ENCODE measurements around the gene FOXP1. TPM values are rescaled to one million over a fixed set of nuclear protein-coding genes. Genes with fewer than 3 reads are reported as not detected.

Gene FOXP1
- total and polyA plus RNA-seq, 2 of the 13 experiments (the other 11 are each of a cell fraction or from before 2014, with no cell fraction given) = 40.4 to 59.0 TPM

DNA sequence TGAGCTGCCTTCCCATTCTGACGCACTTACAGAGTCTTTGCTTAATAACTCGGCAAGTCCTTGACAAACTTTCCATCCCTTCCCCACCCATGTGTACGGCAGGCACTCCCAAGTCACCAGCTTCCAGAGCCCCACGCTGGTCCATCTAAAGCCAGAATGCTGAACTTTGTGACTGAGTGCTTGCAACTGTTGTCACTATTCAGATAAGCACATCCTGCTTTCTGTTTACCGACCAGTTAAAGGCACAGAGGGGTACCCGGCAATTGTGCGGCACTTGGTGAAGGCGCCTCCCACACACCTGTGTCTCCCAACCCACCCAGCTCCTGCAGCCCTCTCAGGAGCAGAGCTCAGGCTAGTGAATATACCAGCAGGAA, 430.6 kb downstream of the FOXP1 start (continued):
- TF ChIP-seq GTF2F1 (IDR thresholded peaks at IDR 0.05; ENCODE audit: low read length) = no peak
- no peak for TF ChIP-seq ZNF562 (CRISPR knock-in tag; IDR thresholded peaks at IDR 0.05; ENCODE audit: borderline replicate concordance)
- TF ChIP-seq ZNF782 (CRISPR knock-in tag; IDR thresholded peaks at IDR 0.05; ENCODE audit: borderline replicate concordance) = peak; percentile 67; the same call in 1 of the 2 replicates
- TF ChIP-seq STAG1 (CRISPR knock-in tag; IDR thresholded peaks at IDR 0.05) = peak; percentile 36
- no peak for TF ChIP-seq SMARCC2 (IDR thresholded peaks at IDR 0.05)
- TF ChIP-seq ZNF605 (CRISPR knock-in tag; IDR thresholded peaks at IDR 0.05) = peak; percentile 68; the same call in 1 of the 2 replicates
- TF ChIP-seq, protein P1, sequence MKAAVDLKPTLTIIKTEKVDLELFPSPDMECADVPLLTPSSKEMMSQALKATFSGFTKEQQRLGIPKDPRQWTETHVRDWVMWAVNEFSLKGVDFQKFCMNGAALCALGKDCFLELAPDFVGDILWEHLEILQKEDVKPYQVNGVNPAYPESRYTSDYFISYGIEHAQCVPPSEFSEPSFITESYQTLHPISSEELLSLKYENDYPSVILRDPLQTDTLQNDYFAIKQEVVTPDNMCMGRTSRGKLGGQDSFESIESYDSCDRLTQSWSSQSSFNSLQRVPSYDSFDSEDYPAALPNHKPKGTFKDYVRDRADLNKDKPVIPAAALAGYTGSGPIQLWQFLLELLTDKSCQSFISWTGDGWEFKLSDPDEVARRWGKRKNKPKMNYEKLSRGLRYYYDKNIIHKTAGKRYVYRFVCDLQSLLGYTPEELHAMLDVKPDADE (CRISPR knock-in tag; IDR thresholded peaks at IDR 0.05) = no peak
- TF ChIP-seq, protein P2, sequence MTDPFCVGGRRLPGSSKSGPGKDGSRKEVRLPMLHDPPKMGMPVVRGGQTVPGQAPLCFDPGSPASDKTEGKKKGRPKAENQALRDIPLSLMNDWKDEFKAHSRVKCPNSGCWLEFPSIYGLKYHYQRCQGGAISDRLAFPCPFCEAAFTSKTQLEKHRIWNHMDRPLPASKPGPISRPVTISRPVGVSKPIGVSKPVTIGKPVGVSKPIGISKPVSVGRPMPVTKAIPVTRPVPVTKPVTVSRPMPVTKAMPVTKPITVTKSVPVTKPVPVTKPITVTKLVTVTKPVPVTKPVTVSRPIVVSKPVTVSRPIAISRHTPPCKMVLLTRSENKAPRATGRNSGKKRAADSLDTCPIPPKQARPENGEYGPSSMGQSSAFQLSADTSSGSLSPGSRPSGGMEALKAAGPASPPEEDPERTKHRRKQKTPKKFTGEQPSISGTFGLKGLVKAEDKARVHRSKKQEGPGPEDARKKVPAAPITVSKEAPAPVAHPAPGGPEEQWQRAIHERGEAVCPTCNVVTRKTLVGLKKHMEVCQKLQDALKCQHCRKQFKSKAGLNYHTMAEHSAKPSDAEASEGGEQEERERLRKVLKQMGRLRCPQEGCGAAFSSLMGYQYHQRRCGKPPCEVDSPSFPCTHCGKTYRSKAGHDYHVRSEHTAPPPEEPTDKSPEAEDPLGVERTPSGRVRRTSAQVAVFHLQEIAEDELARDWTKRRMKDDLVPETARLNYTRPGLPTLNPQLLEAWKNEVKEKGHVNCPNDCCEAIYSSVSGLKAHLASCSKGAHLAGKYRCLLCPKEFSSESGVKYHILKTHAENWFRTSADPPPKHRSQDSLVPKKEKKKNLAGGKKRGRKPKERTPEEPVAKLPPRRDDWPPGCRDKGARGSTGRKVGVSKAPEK (CRISPR knock-in tag; IDR thresholded peaks at IDR 0.05; ENCODE audit: borderline replicate concordance) = no peak
- TF ChIP-seq ZNF263 (CRISPR knock-in tag; IDR thresholded peaks at IDR 0.05) = no peak
- TF ChIP-seq, protein P3, sequence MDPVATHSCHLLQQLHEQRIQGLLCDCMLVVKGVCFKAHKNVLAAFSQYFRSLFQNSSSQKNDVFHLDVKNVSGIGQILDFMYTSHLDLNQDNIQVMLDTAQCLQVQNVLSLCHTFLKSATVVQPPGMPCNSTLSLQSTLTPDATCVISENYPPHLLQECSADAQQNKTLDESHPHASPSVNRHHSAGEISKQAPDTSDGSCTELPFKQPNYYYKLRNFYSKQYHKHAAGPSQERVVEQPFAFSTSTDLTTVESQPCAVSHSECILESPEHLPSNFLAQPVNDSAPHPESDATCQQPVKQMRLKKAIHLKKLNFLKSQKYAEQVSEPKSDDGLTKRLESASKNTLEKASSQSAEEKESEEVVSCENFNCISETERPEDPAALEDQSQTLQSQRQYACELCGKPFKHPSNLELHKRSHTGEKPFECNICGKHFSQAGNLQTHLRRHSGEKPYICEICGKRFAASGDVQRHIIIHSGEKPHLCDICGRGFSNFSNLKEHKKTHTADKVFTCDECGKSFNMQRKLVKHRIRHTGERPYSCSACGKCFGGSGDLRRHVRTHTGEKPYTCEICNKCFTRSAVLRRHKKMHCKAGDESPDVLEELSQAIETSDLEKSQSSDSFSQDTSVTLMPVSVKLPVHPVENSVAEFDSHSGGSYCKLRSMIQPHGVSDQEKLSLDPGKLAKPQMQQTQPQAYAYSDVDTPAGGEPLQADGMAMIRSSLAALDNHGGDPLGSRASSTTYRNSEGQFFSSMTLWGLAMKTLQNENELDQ (CRISPR knock-in tag; IDR thresholded peaks at IDR 0.05; ENCODE audit: borderline replicate concordance) = no peak
- TF ChIP-seq ZNF563 (CRISPR knock-in tag; IDR thresholded peaks at IDR 0.05) = no peak
- TF ChIP-seq SOX5 (CRISPR knock-in tag; IDR thresholded peaks at IDR 0.05; ENCODE audit: borderline replicate concordance) = peak; percentile 92
- peak; percentile 79 for TF ChIP-seq FOSL2 (CRISPR knock-in tag; IDR thresholded peaks at IDR 0.05)
- TF ChIP-seq, protein P4, sequence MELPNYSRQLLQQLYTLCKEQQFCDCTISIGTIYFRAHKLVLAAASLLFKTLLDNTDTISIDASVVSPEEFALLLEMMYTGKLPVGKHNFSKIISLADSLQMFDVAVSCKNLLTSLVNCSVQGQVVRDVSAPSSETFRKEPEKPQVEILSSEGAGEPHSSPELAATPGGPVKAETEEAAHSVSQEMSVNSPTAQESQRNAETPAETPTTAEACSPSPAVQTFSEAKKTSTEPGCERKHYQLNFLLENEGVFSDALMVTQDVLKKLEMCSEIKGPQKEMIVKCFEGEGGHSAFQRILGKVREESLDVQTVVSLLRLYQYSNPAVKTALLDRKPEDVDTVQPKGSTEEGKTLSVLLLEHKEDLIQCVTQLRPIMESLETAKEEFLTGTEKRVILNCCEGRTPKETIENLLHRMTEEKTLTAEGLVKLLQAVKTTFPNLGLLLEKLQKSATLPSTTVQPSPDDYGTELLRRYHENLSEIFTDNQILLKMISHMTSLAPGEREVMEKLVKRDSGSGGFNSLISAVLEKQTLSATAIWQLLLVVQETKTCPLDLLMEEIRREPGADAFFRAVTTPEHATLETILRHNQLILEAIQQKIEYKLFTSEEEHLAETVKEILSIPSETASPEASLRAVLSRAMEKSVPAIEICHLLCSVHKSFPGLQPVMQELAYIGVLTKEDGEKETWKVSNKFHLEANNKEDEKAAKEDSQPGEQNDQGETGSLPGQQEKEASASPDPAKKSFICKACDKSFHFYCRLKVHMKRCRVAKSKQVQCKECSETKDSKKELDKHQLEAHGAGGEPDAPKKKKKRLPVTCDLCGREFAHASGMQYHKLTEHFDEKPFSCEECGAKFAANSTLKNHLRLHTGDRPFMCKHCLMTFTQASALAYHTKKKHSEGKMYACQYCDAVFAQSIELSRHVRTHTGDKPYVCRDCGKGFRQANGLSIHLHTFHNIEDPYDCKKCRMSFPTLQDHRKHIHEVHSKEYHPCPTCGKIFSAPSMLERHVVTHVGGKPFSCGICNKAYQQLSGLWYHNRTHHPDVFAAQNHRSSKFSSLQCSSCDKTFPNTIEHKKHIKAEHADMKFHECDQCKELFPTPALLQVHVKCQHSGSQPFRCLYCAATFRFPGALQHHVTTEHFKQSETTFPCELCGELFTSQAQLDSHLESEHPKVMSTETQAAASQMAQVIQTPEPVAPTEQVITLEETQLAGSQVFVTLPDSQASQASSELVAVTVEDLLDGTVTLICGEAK (IDR thresholded peaks at IDR 0.05) = no peak
- TF ChIP-seq, protein P4 (CRISPR knock-in tag; IDR thresholded peaks at IDR 0.05) = no peak; the same call in 1 of the 2 replicates
- no peak for TF ChIP-seq CAMTA2 (CRISPR knock-in tag; IDR thresholded peaks at IDR 0.05; ENCODE audit: borderline replicate concordance)
